ENCODE results near the gene SLC6A6. TPM values are rescaled to one million over a fixed set of nuclear protein-coding genes. Genes with fewer than 3 reads are reported as not detected.

Gene SLC6A6
- total and polyA plus RNA-seq, 10 of the 15 experiments (the other 5 are each of a cell fraction or from before 2014, with no cell fraction given) = 5.6 to 47.0 (median 20.2) TPM

- H3K9ac ChIP-seq (ENCODE audit: control insufficient read depth, insufficient read depth, low read length) = no peak overlapping the region
- CTCF ChIA-PET = interaction anchor here (0.8 to 1.9 kb wide), 10 partner anchors 8 to 467 kb away, joined by 3 to 5 read pairs (median 3); partner anchors contain the start of gene SLC6A6
- no peaks in the 10 kb centered on the region for H3K4me1 ChIP-seq (ENCODE audit: control insufficient read depth, insufficient read depth, low read length)
- POLR2A ChIA-PET = no interaction called here
- in situ Hi-C loops (cut with MboI) = no loop called here
- SMC1A ChIA-PET (ENCODE audit: uncharacterized antibody, unreplicated experiment) = interaction anchor here (0.6 to 2.0 kb wide), 12 partner anchors 9 to 248 kb away, joined by 3 to 9 read pairs (median 4); partner anchors contain the start of gene SLC6A6
- ATAC-seq (no peak), DNase-seq (ENCODE audit: low read depth, low spot score) (no peak), FAIRE-seq (no peak)
- intact Hi-C loops (cut with micrococcal nuclease; ENCODE audit: unreplicated experiment) = no loop called here
- RAD21 ChIA-PET (ENCODE audit: unreplicated experiment) = interaction anchor here (0.8 to 1.8 kb wide), 10 partner anchors 20 to 255 kb away, joined by 3 to 7 read pairs (median 4); partner anchors contain the start of gene SLC6A6
- no peaks in the 10 kb centered on the region for H3K79me2 ChIP-seq (ENCODE audit: control insufficient read depth, insufficient read depth, low read length)
- WGBS (ENCODE audit: insufficient coverage, insufficient replicate concordance, low lambda C conversion rate, missing lambda C conversion rate) = 65% methylated on average over 11 of the region's 11 CpGs
- H3K27me3 ChIP-seq (replicated peaks in 1 of 2; ENCODE audit: control insufficient read depth in 2 of 2, insufficient read depth in 2 of 2, low read length in 1 of 2) = no peaks in the 10 kb centered on the region
- H3K4me3 ChIP-seq = no peak overlapping the region
- peaks cover 4 to 16% of the 10 kb centered on the region in 2 experiments; a peak in 3 of 4 replicates for H3K36me3 ChIP-seq (ENCODE audit: control insufficient read depth in 2 of 2, insufficient read depth in 2 of 2, low read length in 1 of 2)
- H3K4me2 ChIP-seq (ENCODE audit: control insufficient read depth, insufficient read depth) = no peak overlapping the region
- BruUV-seq (replicated peaks) = no TSS peak
- no peaks in the 10 kb centered on the region for H4K20me1 ChIP-seq (ENCODE audit: control insufficient read depth, insufficient read depth)
- H3K27ac ChIP-seq (ENCODE audit: control insufficient read depth, insufficient read depth) = no peak overlapping the region
- no peak overlapping the region for H2AFZ ChIP-seq (ENCODE audit: control insufficient read depth, low read depth, low read length)
- no peaks in the 10 kb centered on the region for H3K9me3 ChIP-seq (replicated peaks; ENCODE audit: control insufficient read depth, insufficient read depth, low read length)
- TF ChIP-seq NR2C2 (IDR thresholded peaks at IDR 0.05; ENCODE audit: borderline replicate concordance, control insufficient read depth, insufficient read length, low read depth) = no peak
- no peak for TF ChIP-seq JUNB (IDR thresholded peaks at IDR 0.05)
- no peak for TF ChIP-seq PBX3 (IDR thresholded peaks at IDR 0.05; ENCODE audit: insufficient replicate concordance, low read depth, low read length)
- TF ChIP-seq IRF5 (IDR thresholded peaks at IDR 0.05; ENCODE audit: borderline replicate concordance) = no peak
- no peak for TF ChIP-seq CREM (IDR thresholded peaks at IDR 0.05; ENCODE audit: low read depth)
- no peak for TF ChIP-seq FOXK2 (IDR thresholded peaks at IDR 0.05)
- no peak for TF ChIP-seq POLR2AphosphoS2 (IDR thresholded peaks at IDR 0.05; ENCODE audit: low read depth, low read length)
- TF ChIP-seq SUPT20H (IDR thresholded peaks at IDR 0.05; ENCODE audit: borderline replicate concordance, control insufficient read depth, low read depth, low read length) = no peak
- TF ChIP-seq USF1 (IDR thresholded peaks at IDR 0.05; ENCODE audit: borderline replicate concordance, extremely low read length, insufficient read depth, low read depth, low read length) = no peak
- TF ChIP-seq MEF2A (IDR thresholded peaks at IDR 0.05; ENCODE audit: insufficient read depth, low read depth, low read length) = no peak
- TF ChIP-seq SMC3 (IDR thresholded peaks at IDR 0.05; ENCODE audit: borderline replicate concordance, low read length) = no peak
- no peak for TF ChIP-seq CBX5 (IDR thresholded peaks at IDR 0.05; ENCODE audit: low read depth)
- TF ChIP-seq EED (IDR thresholded peaks at IDR 0.05; ENCODE audit: low read depth) = no peak
Observed at GRCh38 chr3:14458434-14459275, 56.2 kb downstream of the SLC6A6 start.

Data from GM12878 (cell line).